LNCaP clone FGC (cell line): ENCODE data around the gene DUSP16.

Source experiments
- DNase-seq: peaks from one replicate; pipeline ENCODE4 v3.0.0-alpha.2; 2011; ENCODE audit warnings: low read depth
- H3K4me3 ChIP-seq: 2 replicates; pipeline ENCODE4 v1.5.1; 2011; ENCODE audit warnings: mild to moderate bottlenecking, low read depth, low read length, control low read depth
- TF ChIP-seq, protein P1 (sequence below): IDR thresholded peaks from 2 replicates; pipeline ENCODE4 v1.5.1; 2012; ENCODE audit warnings: mild to moderate bottlenecking; ENCODE audit not compliant: control insufficient read depth, insufficient read depth; ENCODE audit errors: extremely low read depth

Gene DUSP16

DNA sequence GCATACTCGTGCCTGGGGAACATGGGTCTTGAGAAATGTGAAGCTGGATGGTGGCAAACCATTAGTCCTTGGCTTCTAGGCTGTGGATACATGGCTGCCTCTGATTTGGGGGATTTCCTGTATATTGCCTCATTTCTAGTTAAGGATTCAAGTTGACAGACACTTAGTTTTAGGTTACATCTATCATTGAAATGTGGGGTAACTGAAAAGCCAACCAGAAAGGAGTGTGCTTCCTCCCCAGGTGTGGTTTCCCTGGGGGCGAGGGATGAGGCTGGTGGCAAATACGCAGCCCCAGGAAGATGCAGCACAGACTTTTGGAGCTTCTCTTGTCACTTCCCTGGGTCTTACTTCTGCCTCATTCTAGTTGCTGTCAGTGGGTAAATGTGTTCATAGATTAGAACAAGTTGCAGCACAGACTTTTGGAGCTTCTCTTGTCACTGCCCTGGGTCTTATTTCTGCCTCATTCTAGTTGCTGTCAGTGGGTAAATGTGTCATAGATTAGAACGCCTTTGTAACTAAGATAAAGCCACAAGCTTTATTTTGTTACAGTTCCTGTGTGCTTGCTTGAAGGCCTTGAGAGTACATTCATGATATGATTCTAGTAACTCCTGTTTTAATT is 120.7 kb downstream of the DUSP16 start:
- TF ChIP-seq, protein P1, sequence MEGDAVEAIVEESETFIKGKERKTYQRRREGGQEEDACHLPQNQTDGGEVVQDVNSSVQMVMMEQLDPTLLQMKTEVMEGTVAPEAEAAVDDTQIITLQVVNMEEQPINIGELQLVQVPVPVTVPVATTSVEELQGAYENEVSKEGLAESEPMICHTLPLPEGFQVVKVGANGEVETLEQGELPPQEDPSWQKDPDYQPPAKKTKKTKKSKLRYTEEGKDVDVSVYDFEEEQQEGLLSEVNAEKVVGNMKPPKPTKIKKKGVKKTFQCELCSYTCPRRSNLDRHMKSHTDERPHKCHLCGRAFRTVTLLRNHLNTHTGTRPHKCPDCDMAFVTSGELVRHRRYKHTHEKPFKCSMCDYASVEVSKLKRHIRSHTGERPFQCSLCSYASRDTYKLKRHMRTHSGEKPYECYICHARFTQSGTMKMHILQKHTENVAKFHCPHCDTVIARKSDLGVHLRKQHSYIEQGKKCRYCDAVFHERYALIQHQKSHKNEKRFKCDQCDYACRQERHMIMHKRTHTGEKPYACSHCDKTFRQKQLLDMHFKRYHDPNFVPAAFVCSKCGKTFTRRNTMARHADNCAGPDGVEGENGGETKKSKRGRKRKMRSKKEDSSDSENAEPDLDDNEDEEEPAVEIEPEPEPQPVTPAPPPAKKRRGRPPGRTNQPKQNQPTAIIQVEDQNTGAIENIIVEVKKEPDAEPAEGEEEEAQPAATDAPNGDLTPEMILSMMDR, result no peak
- no peak overlapping the region for H3K4me3 ChIP-seq
- no peak for DNase-seq

DNA sequence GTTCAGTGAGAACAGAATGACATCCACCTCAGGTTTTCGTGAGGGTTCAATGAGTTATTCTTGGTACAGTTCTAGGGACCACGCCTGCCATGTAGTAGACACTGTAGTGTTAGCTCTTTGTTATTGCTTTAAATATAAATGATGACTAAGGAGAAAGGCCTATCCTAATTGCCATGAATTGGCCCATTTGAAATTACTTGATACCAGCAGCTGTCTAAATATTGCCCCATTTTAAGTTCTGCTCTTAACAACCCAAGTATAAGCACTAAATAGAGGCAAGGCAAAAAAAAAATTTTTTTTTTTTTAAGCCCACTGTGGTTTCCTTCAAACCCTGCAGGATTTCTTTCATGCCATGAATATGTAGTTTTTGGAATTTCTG is 121.2 kb downstream of the DUSP16 start:
- TF ChIP-seq, protein P1, result no peak
- no peak overlapping the region for H3K4me3 ChIP-seq
- DNase-seq, result no peak

DNA sequence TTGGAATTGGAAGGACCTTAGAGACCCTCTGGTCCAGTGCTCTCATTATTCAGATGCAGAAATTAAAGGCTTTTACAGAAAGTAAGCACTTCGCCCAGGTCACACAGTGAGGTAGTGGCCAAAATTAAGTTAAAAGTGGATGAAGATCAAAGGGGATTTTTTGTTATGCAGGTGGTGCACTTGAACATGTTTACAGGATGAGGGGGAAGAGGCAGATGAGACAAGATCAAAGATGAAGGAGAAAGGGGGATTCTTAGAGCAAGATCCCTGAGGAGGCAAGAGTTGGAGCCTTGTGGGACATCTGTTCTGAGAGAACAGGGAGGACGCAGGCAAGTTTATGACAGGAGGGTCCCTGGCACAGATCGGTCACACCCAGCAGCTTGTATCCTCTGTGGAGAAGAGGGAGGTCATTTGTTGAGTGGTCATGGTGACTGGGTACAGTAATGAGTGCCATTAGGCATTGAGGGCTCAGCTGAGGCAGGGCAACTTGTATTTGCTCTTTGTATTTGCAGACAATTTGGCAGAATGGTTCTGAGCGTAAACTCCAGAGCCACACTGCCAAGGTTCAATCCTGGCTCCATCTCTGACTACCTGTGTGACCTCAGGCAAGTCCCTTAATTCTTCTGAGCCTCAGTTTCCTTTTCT is 121.8 kb downstream of the DUSP16 start:
- H3K4me3 ChIP-seq, result no peak overlapping the region
- no peak for DNase-seq

DNA sequence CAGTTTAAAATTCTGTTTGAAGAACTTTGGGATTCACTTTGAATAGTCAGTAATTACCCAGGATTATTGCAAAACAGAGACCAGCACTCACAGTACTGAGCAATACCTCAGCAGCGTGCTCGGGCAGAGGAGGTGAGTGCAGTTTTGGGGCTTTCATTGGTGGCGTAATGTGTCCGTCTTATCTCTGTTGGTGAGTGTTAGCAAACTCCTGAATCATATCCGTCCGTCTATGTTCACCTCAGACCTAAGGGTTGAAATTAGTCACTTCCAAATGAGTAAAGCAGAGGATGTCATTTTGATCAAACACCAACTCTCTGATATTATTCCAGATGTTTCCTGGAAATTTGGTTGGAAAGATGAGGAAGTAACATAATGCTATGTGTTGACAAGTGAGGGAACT is 123.0 kb downstream of the DUSP16 start:
- H3K4me3 ChIP-seq, result no peak overlapping the region
- DNase-seq, result no peak
- TF ChIP-seq, protein P1, result no peak

More for the DNA sequence above, 121.8 kb downstream of the DUSP16 start:
- TF ChIP-seq, protein P1, result no peak

DNA sequence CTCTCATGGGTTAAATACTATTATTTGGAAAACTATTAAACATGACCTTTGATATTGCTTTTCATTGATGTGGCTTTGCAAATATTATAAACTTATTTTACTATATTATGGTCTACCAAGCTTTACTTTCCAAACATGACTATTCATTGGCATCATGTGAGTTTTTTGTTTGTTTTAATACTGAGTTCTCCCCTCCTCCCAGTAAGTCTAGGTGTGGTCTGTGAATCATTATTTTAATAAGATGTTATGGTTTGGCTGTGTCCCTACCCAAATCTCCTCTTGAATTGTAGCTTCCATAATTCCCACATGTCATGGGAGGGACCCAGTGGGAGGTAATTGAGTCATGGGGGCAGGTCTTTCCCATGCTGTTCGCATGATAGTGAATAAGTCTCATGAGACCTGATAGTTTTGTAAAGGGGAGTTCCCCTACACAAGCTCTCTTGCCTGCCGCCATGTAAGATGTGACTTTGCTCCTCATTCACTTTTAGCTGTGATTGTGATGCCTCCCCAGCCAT is 125.8 kb downstream of the DUSP16 start:
- DNase-seq, result no peak
- TF ChIP-seq, protein P1, result no peak
- no peak overlapping the region for H3K4me3 ChIP-seq

DNA sequence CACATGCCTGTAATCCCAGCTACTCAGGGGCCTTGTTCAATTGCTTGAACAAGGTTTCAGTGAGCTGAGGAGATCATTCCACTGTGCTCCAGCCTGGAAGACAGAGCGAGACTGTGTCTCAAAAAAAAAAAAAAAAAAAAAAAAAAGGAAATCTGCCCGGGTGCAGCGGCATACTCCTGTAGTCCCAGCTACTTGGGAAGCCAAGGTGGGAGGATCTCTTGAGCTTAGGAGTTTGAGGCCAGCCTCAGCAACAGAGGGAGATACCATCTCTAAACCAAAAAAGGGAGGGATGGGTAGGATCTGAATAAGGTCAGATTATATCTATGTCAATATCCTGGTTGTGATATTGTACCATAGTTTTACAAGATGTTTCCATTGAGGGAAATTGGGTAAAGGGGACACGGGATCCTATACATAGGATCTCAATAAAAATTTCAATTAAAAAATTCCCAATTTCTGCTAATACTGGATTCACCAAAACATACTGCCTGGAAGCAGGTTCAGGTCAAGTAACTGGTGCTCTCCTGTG is 129.4 kb downstream of the DUSP16 start:
- DNase-seq, result peak; percentile 93
- TF ChIP-seq, protein P1, result no peak
- peak overlapping the region; percentile 20; the same call in 1 of the 2 replicates for H3K4me3 ChIP-seq
